Raji (cell line): ENCODE results near the gene NIPAL1.

ENCODE experiments used
- POLR2A ChIP-seq: IDR thresholded peaks from 2 replicates; pipeline ENCODE4 v1.6.1; 2011; ENCODE audit warnings: low read depth, low read length, control low read depth; ENCODE audit not compliant: insufficient read depth

NIPAL1 gene

DNA sequence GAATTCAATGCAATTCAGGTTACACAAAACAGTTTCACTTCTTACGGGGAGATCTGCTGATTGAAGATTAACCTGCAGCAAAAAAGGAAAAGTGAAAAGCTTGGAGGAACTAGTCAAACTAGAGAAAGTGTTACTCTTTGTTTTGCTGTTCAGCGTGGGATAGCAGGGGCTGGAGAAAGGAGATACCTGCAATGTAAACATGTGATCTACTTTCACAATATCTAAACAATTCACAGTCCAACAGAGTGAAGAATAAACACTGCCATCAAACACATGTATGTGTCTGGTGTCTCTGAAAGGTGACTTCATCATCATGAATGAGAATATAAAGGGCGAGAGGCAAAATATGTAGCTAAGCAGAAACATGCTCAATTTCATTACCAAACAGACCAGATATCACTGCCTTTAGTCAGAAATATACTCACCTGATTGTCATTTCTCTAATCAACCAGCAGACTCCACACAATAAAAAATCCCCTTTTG is 26.4 kb downstream of the NIPAL1 start:
- TF ChIP-seq POLR2A: no peak

- TF ChIP-seq POLR2A: no peak
Measured at GRCh38 chr4:48043504-48043903, 26.9 kb downstream of the NIPAL1 start.

DNA sequence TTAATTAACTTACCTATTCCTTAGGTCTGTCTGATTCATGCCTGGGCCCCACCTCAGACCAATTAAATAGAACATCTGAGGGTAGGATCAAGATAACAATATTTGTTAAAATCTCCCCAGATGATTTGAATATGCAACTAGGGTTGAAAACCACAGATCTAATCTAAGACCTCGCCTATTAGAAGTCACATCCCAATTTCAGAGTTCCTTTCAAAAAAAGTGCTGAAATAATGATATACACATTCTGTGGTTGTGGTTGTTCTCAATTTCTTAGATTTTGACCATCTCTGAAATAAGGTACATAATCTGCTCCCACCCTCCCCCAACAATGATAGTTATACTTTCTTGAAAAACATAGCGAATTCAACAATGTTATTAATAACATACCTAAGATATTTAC is 27.7 kb downstream of the NIPAL1 start:
- TF ChIP-seq POLR2A: no peak

DNA sequence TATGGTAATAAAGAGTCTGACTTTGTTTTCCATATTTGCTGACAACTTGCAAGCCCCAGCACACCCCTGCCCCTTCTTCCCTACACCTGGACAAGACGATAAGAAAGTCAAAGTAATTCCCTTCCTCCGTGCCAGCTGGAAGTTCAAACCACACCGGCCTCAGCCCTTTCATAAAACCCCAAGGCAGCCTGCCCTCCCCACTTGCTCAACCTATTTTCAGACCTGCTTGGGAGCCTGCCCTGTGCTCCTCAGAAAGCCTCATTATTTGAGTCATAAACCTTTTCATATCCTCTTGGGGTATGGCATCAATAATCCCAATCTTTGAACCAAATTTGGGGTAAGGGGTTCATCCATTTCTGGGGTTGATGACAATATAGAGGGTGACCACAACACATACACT is 29.5 kb downstream of the NIPAL1 start:
- no peak for TF ChIP-seq POLR2A

DNA sequence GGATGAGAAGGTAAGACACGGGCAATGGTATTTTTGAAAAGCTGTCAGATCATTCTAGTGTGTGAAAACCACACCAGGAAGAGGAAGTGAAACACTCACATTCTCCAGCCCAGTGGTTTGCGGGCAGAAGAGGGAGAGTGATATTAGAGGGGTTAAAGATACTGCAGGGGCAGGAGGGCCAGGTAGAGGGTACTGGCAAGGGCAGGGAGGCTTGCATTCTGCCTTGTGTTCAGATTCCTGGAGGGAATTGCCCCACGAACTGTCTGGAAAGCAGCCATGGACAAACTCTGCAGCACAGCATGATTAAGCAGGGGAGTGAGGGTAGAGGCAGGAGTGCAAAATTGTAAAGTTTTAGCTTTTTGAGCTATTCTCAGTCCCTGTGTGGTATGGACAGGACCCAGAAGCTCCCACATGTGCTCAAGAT is 30.9 kb downstream of the NIPAL1 start:
- no peak for TF ChIP-seq POLR2A

DNA sequence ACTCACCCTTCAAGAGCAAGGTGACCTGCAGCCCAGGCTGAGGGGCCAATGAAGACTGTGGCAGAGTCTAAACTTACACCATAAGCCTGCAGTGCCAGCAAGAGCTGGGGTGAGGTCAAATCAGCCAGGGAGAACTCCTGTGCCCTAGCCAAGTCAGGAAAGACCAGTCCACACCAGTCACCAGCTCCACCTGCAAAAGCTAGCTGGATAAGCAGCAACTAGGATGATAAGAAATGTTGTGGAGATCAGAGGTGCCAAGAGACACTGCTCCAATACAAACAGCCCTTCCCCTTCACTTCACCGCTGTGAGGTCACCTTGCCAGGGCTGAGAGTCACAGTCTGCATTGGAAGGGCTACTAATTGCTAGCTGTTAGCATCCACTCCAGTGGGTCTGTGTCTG is 31.3 kb downstream of the NIPAL1 start:
- no peak for TF ChIP-seq POLR2A

- no peak for TF ChIP-seq POLR2A
Measured at GRCh38 chr4:48049483-48049882, 32.9 kb downstream of the NIPAL1 start.

GRCh38 chr4:48051078-48051477 is 34.5 kb downstream of the NIPAL1 start:
- no peak for TF ChIP-seq POLR2A

DNA sequence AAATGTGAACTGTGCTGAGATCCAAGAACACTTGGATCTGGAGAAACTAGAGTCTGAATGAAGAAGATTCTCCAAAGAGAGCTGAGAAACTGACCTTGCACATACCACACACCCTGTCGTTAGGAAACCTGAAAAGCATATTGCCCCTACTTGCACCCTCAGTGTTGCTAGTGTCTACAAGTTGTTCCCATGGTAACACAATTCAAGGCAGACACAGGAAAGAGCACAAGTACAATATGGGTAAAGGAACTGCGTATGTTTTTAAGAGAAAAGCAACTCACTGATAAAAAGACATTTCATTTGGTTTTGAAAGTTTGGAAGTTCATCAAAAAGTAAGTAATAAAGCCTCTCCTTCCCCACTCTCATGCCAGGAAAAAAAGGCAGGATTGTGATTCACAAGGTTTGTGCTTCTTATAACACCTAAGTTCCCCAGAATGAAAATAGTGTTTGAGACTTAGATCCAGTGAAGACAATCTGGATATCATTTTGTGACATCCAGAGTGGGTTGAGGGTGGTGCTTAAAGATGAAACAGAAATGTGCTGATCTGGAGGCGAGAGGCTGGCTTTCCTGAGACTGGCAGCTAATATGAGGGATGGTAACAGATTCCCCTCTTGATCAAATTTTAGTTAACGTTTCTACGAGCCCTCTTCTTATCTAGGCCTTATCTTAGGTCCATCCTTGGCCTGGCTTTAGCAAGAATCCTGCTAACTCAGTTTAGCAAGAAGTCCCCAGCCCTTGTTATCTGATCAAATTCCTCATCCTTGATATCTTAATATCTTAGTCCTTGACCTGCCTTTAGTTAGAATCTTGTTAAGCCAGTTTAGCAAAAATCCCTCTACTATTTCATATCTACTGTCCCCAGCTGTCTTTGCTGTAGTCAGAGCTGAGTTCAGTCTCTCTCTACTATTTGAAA is 42.3 kb downstream of the NIPAL1 start:
- TF ChIP-seq POLR2A: no peak

GRCh38 chr4:48064349-48064748 is 47.8 kb downstream of the NIPAL1 start:
- TF ChIP-seq POLR2A: no peak

GRCh38 chr4:48065587-48066052 is 49.0 kb downstream of the NIPAL1 start:
- TF ChIP-seq POLR2A: no peak

DNA sequence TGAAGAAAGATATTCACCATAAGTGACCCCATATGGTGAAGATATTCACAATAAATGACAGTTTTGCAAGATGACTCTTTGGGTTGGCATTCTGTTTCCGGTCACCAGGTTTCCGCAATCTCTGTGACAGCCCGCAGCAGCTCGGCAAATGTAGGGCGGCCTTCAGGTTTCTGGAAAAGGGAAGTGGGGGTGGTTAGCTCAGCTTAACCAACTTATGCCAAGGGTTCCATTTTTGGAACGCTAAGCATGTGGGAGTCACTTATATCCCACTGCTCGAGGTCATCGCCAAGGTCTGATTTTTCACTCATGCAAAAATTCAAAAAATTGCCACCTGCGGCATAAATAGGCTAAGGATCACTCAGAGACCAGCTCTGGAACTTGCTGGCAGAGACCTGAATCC is 51.0 kb downstream of the NIPAL1 start:
- TF ChIP-seq POLR2A: no peak

DNA sequence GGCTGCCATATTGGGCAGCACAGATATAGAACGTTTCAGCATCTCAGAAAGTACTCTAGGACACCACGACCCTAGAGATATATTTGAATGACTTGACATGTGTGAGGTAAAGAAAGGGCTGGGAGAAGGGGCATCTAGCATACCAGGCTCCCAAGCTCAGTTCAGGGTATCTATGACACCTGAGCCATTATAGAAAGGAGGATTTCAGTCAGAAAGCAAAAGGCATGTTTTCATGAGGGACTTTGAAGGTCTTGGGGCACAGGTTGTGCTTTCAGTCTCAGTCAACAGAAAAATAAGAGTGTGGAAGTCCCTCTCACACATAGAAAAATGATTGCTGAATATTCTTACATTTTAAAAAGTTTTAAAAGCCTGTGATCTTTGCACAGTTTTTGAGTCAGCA is 51.6 kb downstream of the NIPAL1 start:
- no peak for TF ChIP-seq POLR2A

DNA sequence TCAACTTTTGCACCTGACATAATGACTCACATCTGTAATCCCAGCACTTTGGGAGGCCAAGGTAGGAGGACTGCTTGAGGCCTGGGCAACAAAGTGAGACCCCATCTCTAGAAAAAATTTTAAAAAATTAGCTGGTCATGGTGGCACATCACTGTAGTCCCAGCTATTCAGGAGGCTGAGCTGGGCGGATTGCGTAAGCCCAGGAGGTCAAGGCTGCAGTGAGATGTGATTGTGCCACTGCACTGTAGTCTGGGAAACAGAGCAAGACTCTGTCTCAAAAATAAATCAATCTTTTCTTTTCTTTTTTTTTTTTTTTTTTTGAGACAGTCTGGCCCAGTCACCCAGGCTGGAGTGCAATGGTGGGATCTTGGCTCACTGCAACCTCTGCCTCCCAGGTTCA is 52.5 kb downstream of the NIPAL1 start:
- TF ChIP-seq POLR2A: no peak

DNA sequence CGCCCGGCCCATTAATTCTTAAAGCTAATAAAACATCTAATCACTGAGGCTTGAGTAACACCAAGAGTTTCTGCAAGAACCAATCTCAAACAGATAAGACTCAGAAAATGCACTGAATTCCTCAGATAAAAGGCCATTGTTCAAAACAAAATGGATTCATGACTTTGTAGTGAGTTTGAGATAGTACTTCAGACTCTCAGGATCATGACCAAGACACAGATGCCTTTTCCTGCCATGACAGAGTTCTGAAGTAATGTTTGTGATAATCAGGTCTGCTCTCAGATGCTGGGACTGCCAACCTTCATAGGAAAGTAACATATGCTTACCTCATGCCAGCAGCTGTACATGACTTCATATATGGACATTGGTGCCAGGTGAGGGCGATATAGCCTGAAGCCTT is 54.6 kb downstream of the NIPAL1 start:
- TF ChIP-seq POLR2A: no peak

DNA sequence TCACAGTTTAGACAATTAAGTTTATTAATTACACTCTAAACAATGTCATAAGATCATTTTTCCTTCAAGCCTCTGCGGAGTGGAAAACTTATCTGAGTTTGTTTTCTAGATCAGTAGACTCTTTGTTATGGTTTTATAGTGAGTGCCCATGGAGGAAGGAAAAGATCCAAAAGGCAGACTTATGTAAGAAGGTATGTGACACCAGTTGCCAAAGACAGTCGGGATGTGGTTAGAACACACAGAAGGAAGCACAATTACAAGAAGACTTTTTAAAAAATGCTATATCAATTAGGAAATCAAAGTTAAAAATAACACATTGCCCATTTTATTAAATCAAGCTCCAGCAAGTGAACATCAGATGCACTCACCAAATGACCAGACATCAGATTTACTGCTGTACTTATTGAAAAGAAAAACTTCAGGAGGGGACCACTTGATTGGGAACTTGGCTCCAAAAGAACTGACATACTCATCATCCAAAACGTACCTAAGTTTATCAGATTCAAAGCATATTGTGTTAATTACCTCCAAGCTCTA is 57.1 kb downstream of the NIPAL1 start:
- TF ChIP-seq POLR2A: no peak
